SK-N-SH (cell line): ENCODE data around the gene TRAM2. TPM values are rescaled to one million over a fixed set of nuclear protein-coding genes. Genes with fewer than 3 reads are reported as not detected.

Source experiments
- CTCF ChIA-PET: fragments of 300-600, 350-600 bp; formaldehyde crosslinking; extraction: SDS; loops from one replicate; lab custom pipeline; 2021; lab: Yijun Ruan, JAX
- POLR2A ChIA-PET: fragments of 350-600 bp; sonication (Branson Sonifier 250); formaldehyde crosslinking; extraction: SDS; loops from one replicate; lab custom pipeline; 2020; ENCODE audit warnings: antibody characterized with exemption, inconsistent platforms; lab: Yijun Ruan, JAX
- DNase-seq: peaks from one replicate; pipeline ENCODE4 v3.0.0; 2012
- H2AFZ ChIP-seq: fragments of 200-600 bp; sonication (generic); 2 replicates; pipeline ENCODE4 v1.8.1; 2016; ENCODE audit warnings: antibody characterized with exemption, mild to moderate bottlenecking, low read depth
- H3F3A ChIP-seq: fragments of 200-600 bp; sonication (generic); replicated peaks from 2 replicates; pipeline ENCODE3; 2016; ENCODE audit warnings: antibody characterized with exemption, mild to moderate bottlenecking; ENCODE audit not compliant: insufficient read depth
- H3K27ac ChIP-seq, 2 experiments: fragments of 200-500 bp in 1 of 2; fragments of 200-600 bp in 1 of 2; sonication (Bioruptor generic) in 1 of 2; sonication (generic), shearing (Covaris generic) in 1 of 2; 2 replicates each; pipeline versions ENCODE4 v1.5.1 to v1.6.1; 2014 to 2016; ENCODE audit warnings: low read depth in 2 of 2, inconsistent platforms in 1 of 2, low read length in 1 of 2, mild to moderate bottlenecking in 1 of 2, mixed read lengths in 1 of 2
- H3K27me3 ChIP-seq: fragments of 200-600 bp; sonication (generic), shearing (Covaris generic); 2 replicates; pipeline ENCODE4 v1.6.1; 2016; ENCODE audit warnings: mixed run types; ENCODE audit not compliant: insufficient read depth
- H3K36me3 ChIP-seq, 2 experiments: fragments of 200-500 bp in 1 of 2; fragments of 200-600 bp in 1 of 2; sonication (Bioruptor generic) in 1 of 2; sonication (generic) in 1 of 2; replicated peaks in 1 of 2; 2 replicates each; pipeline versions ENCODE3 to v1.5.1; 2014 to 2016; ENCODE audit warnings: low read length in 1 of 2, mild to moderate bottlenecking in 1 of 2; ENCODE audit not compliant: insufficient read depth in 2 of 2, control insufficient read depth in 1 of 2
- H3K4me1 ChIP-seq, 2 experiments: fragments of 200-500 bp in 1 of 2; fragments of 200-600 bp in 1 of 2; sonication (Bioruptor generic) in 1 of 2; sonication (generic), shearing (Covaris generic) in 1 of 2; 2 replicates each; pipeline versions ENCODE4 v1.5.1 to v1.6.1; 2014 to 2016; ENCODE audit warnings: low read depth in 1 of 2, low read length in 1 of 2, mixed run types in 1 of 2; ENCODE audit not compliant: insufficient read depth in 2 of 2, control insufficient read depth in 1 of 2
- H3K4me2 ChIP-seq: fragments of 200-600 bp; sonication (generic), shearing (Covaris generic); 2 replicates; pipeline ENCODE4 v1.6.1; 2017; ENCODE audit warnings: mixed run types
- H3K4me3 ChIP-seq, 2 experiments: fragments of 200-500 bp in 1 of 2; fragments of 200-600 bp in 1 of 2; sonication (Bioruptor generic) in 1 of 2; sonication (generic), shearing (Covaris generic) in 1 of 2; 2 replicates each; pipeline versions ENCODE4 v1.5.1 to v1.8.1; 2014 to 2016; ENCODE audit warnings: low read depth in 2 of 2, inconsistent platforms in 1 of 2, low read length in 1 of 2, mild to moderate bottlenecking in 1 of 2, mixed read lengths in 1 of 2, moderate library complexity in 1 of 2
- H3K79me2 ChIP-seq: fragments of 200-600 bp; sonication (generic); 2 replicates; pipeline ENCODE4 v1.8.1; 2017; ENCODE audit warnings: mild to moderate bottlenecking; ENCODE audit not compliant: insufficient read depth
- H3K9ac ChIP-seq: fragments of 200-600 bp; sonication (generic); 2 replicates; pipeline ENCODE4 v1.6.1; 2017; ENCODE audit warnings: mixed run types
- H3K9me2 ChIP-seq: fragments of 200-600 bp; sonication (generic); 2 replicates; pipeline ENCODE4 v1.6.1; 2017; ENCODE audit warnings: mixed run types
- H3K9me3 ChIP-seq: fragments of 200-600 bp; sonication (generic); 2 replicates; pipeline ENCODE4 v1.6.1; 2017; ENCODE audit warnings: mixed run types, mild to moderate bottlenecking, moderate library complexity
- H4K20me1 ChIP-seq: fragments of 200-600 bp; sonication (generic); 2 replicates; pipeline ENCODE4 v1.6.1; 2017; ENCODE audit warnings: mild to moderate bottlenecking, mixed run types; ENCODE audit not compliant: insufficient read depth
- CTCF ChIP-seq: fragments of 200-600 bp; sonication (generic); IDR thresholded peaks from 2 replicates; pipeline ENCODE4 v1.6.1; 2017; ENCODE audit warnings: antibody characterized with exemption, mild to moderate bottlenecking, moderate library complexity
- ELF1 ChIP-seq: IDR thresholded peaks from 2 replicates; pipeline ENCODE4 v1.4.0; 2012
- EP300 ChIP-seq, 2 experiments: IDR thresholded peaks; 2 replicates each; pipeline versions ENCODE4 v1.4.0 to v1.6.1; 2012; ENCODE audit warnings: borderline replicate concordance in 1 of 2, low read depth in 1 of 2, low read length in 1 of 2
- EZH2phosphoT487 ChIP-seq: fragments of 200-600 bp; sonication (generic); IDR thresholded peaks from 2 replicates; pipeline ENCODE4 v1.6.1; 2017; ENCODE audit warnings: low read depth, mixed run types, mild to moderate bottlenecking, antibody characterized with exemption, moderate library complexity, borderline replicate concordance
- FOXJ3 ChIP-seq: sonication (generic); formaldehyde crosslinking; IDR thresholded peaks from 2 replicates; pipeline ENCODE4 v1.5.1; 2020; ENCODE audit warnings: mild to moderate bottlenecking, missing genetic modification reagents
- FOXM1 ChIP-seq: IDR thresholded peaks from 2 replicates; pipeline ENCODE4 v1.4.0; 2012; ENCODE audit warnings: low read depth, mild to moderate bottlenecking
- GATA2 ChIP-seq: sonication (generic); formaldehyde crosslinking; IDR thresholded peaks from 2 replicates; pipeline ENCODE4 v1.5.0; 2020; ENCODE audit warnings: mild to moderate bottlenecking, missing genetic modification reagents
- JUND ChIP-seq: IDR thresholded peaks from 2 replicates; pipeline ENCODE4 v1.4.0; 2012
- MXI1 ChIP-seq: IDR thresholded peaks from 2 replicates; pipeline ENCODE4 v1.6.1; 2012; ENCODE audit warnings: mild to moderate bottlenecking, low read depth, low read length, improper control_type of control experiment
- NFIC ChIP-seq: IDR thresholded peaks from 2 replicates; pipeline ENCODE4 v1.4.0; 2012; ENCODE audit warnings: borderline replicate concordance
- NRF1 ChIP-seq: IDR thresholded peaks from 2 replicates; pipeline ENCODE4 v1.6.1; 2012; ENCODE audit warnings: low read depth, mild to moderate bottlenecking, low read length
- RAD21 ChIP-seq: IDR thresholded peaks from 2 replicates; pipeline ENCODE4 v1.6.1; 2012; ENCODE audit warnings: mild to moderate bottlenecking, low read length
- RFX5 ChIP-seq: IDR thresholded peaks from 2 replicates; pipeline ENCODE4 v1.6.1; 2012; ENCODE audit warnings: mild to moderate bottlenecking, improper control_type of control experiment, low read length
- RXRA ChIP-seq: IDR thresholded peaks from 2 replicates; pipeline ENCODE4 v1.4.0; 2012; ENCODE audit warnings: low read depth, mild to moderate bottlenecking, borderline replicate concordance
- SIN3A ChIP-seq: IDR thresholded peaks from 2 replicates; pipeline ENCODE4 v1.6.1; 2012; ENCODE audit warnings: low read depth, mild to moderate bottlenecking, low read length, moderate library complexity, borderline replicate concordance
- SMC3 ChIP-seq: IDR thresholded peaks from 2 replicates; pipeline ENCODE4 v1.6.1; 2012; ENCODE audit warnings: low read depth, low read length, improper control_type of control experiment
- TCF12 ChIP-seq: IDR thresholded peaks from 2 replicates; pipeline ENCODE4 v1.4.0; 2012
- USF1 ChIP-seq: IDR thresholded peaks from 2 replicates; pipeline ENCODE4 v1.4.0; 2012; ENCODE audit warnings: low read depth, borderline replicate concordance
- ZBTB33 ChIP-seq: IDR thresholded peaks from 2 replicates; pipeline ENCODE4 v1.4.0; 2012; ENCODE audit warnings: low read depth, borderline replicate concordance
- WGBS: methylation state at CpG from one replicate; pipeline ENCODE4 v1.1.6; 2017; ENCODE audit warnings: low lambda C conversion rate; 5-methylcytosine and 5-hydroxymethylcytosine counted together
- polyA plus RNA-seq, 3 experiments: library from polyadenylated mRNA; depleted of rRNA; stranded (reverse); fragments of >200 nt; gene quantifications; 2 replicates each; pipeline ENCODE4 v1.2.3, GENCODE V29; 2012
- TF ChIP-seq, protein P1 (sequence below): fragments of 150-350 bp; IDR thresholded peaks from 2 replicates; pipeline ENCODE4 v1.6.1; 2017; ENCODE audit warnings: antibody characterized with exemption, low read length, low read depth, borderline replicate concordance

Gene TRAM2
- polyA plus RNA-seq, 1 of the 3 experiments (the other 2 are of a cell fraction), result 26.4 TPM

DNA sequence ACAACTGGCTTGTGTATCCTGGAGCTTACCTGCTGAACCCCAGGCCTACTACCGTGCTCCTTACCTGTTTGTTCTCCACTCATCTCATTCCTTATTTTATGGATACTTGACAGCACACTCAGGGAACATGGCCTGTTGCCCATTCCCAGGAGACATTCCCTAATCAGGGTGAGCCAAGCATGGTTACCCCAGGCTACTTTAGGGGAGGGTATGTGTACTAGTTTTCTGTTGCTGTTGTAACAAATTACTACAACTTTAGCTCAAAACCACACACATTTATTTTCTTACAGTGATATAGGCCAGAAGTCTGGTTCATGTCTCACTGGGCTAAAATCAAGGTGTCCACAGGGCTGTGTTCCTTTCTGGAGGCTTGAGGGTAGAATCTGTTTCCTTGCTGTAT, 15.0 kb upstream of the TRAM2 start:
- H3K27me3 ChIP-seq, result no peaks in the 10 kb centered on the region

DNA sequence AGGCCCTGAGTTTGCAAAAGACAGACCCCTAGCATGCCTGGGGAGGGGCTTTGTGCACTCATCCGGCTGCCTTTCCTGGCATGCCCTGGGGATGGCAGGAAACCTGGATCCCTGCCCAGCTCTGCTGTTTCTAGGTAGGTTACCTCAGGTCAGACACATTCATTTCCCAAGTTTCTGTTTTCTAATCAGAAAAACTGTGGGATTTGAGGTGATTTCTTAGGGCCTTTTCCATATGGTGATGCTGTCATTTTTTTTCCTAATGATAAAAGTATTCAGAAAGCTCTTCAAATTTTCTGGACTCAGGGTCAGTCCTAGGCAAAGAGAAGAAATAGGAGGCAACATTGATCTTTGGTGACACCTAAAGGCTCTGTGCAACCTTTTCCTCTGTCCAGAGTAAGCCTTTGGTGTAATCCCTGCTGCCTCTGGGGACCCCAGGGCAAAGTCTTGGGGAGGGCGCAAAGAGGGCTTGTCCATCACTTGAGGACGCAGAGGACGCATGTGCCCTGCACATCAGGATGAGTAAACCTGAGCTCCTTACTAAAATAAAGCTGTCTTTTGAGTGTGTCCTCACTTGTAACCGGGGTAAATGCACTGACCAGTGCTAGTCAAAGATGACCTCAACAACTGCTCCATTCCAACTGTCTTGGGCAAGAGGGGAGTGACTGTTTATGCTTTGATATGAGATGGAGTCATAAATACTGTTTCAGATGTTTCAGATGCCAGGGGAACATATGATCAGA, 13.5 kb upstream of the TRAM2 start:
- Histone ChIP-seq H3K27me3 (no peaks in the 10 kb centered on the region), H2AFZ (no peak overlapping the region), H3K4me3 (no peak overlapping the region), H3K4me2 (peak overlapping the region; percentile 17), H4K20me1 (no peaks in the 10 kb centered on the region), H3K36me3 (no peaks in the 10 kb centered on the region), H3K9ac (0 out of 2 replicates have a peak overlapping the region, but pooled peaks have one; percentile 20), H3K9me3 (no peaks in the 10 kb centered on the region), H3K4me1 (peaks cover 25 to 66% of the 10 kb centered on the region in 2 experiments), H3K27ac (peak overlapping the region in 1 of 2 experiments; percentile 97; a peak in 2 of 4 replicates), H3F3A (peaks cover 15% of the 10 kb centered on the region), H3K79me2 (no peaks in the 10 kb centered on the region), H3K9me2 (no peaks in the 10 kb centered on the region)
- CTCF ChIA-PET, result interaction anchor here (0.6 to 4.2 kb wide), 25 partner anchors 8 to 306 kb away, joined by 3 to 22 read pairs (median 4); partner anchors contain the start of genes EFHC1, MCM3 and TRAM2
- POLR2A ChIA-PET, result interaction anchor here (0.8 kb wide), 1 partner anchor 13 kb away, joined by 3 read pairs; the partner anchor contains the start of gene TRAM2
- 79% methylated on average over 5 of the region's 5 CpGs for WGBS
- peak; percentile 69 for DNase-seq
- TF ChIP-seq ELF1 (no peak), RAD21 (peak; percentile 48), SIN3A (no peak), TCF12 (peak; percentile 6; the same call in 1 of the 2 replicates), MXI1 (0 out of 2 replicates have a peak, but pooled peaks have one; percentile 25), CTCF (peak; percentile 37), RXRA (peak; percentile 29; the same call in 1 of the 2 replicates), EZH2phosphoT487 (no peak), NFIC (peak; percentile 75), RFX5 (peak; percentile 71)
- TF ChIP-seq, protein P1, sequence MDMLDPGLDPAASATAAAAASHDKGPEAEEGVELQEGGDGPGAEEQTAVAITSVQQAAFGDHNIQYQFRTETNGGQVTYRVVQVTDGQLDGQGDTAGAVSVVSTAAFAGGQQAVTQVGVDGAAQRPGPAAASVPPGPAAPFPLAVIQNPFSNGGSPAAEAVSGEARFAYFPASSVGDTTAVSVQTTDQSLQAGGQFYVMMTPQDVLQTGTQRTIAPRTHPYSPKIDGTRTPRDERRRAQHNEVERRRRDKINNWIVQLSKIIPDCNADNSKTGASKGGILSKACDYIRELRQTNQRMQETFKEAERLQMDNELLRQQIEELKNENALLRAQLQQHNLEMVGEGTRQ, result no peak

More for the DNA sequence above, 15.0 kb upstream of the TRAM2 start:
- Histone ChIP-seq H3K9me2 (no peaks in the 10 kb centered on the region), H3K4me2 (no peak overlapping the region), H3K9me3 (no peaks in the 10 kb centered on the region), H3F3A (peaks cover 30% of the 10 kb centered on the region), H4K20me1 (no peaks in the 10 kb centered on the region), H3K27ac (peak overlapping the region in 1 of 2 experiments; percentile 47; a peak in 1 of 4 replicates), H3K79me2 (no peaks in the 10 kb centered on the region)
- CTCF ChIA-PET, result interaction anchor here (0.7 to 3.2 kb wide), 8 partner anchors 14 to 192 kb away, joined by 3 to 21 read pairs (median 6); partner anchors contain the start of gene EFHC1
- 91% methylated on average over 1 of the region's 1 CpG for WGBS
- DNase-seq, result no peak
- no peak for TF ChIP-seq ELF1
- TF ChIP-seq JUND, result no peak
- no peak for TF ChIP-seq RFX5
- no peak for TF ChIP-seq FOXM1
- TF ChIP-seq EP300 (IDR thresholded peaks at IDR 0.05; ENCODE audit: borderline replicate concordance in 1 of 2, low read depth in 1 of 2, low read length in 1 of 2), result no peak
- TF ChIP-seq SMC3, result no peak
- no peak for TF ChIP-seq FOXJ3 (CRISPR knock-in tag)
- TF ChIP-seq ZBTB33, result no peak
- TF ChIP-seq USF1, result no peak
- no peak for TF ChIP-seq GATA2 (CRISPR knock-in tag)
- no peak for TF ChIP-seq NRF1
- TF ChIP-seq, all 33 proteins: peak for 0
- no peaks in the 10 kb centered on the region for H3K36me3 ChIP-seq
- no peak overlapping the region for H3K4me3 ChIP-seq
- POLR2A ChIA-PET, result interaction anchor here (0.6 kb wide), 1 partner anchor 50 kb away, joined by 3 read pairs; no protein-coding TSS in a partner anchor
- H3K9ac ChIP-seq, result no peak overlapping the region
- peaks cover 40 to 75% of the 10 kb centered on the region in 2 experiments for H3K4me1 ChIP-seq
- H2AFZ ChIP-seq, result no peak overlapping the region
